IMR-90 (cell line): ENCODE results near the gene CARS2. TPM values are rescaled to one million over a fixed set of nuclear protein-coding genes. Genes with fewer than 3 reads are reported as not detected.

Experiments used
- ATAC-seq: fragments of 200-7000 bp; cut with Tn5 transposase; 2 replicates; pipeline ENCODE4 v1.9.1; 2020; ENCODE audit warnings: low read depth, mild to moderate bottlenecking, moderate library complexity
- BruUV-seq: library from RNA; stranded (reverse); fragments of 400-500 nt; replicated peaks from 2 replicates; lab custom pipeline; 2021; lab: Mats Ljungman, UMichigan
- CTCF ChIA-PET: fragments of 300-600 bp; formaldehyde crosslinking; extraction: SDS; loops from one replicate; lab custom pipeline; 2021; ENCODE audit warnings: antibody characterized with exemption; lab: Yijun Ruan, JAX
- POLR2A ChIA-PET: fragments of 300-600 bp; sonication (Branson Sonifier 250); formaldehyde crosslinking; loops from one replicate; lab custom pipeline; 2022; ENCODE audit warnings: antibody characterized with exemption; ENCODE audit not compliant: unreplicated experiment; lab: Charles Lee
- DNase-seq: peaks from one replicate; pipeline ENCODE4 v3.0.0; 2013
- H2AFZ ChIP-seq: replicated peaks from 2 replicates; pipeline ENCODE3; 2013; ENCODE audit warnings: low read length, mild to moderate bottlenecking; ENCODE audit not compliant: poor library complexity
- H2AK5ac ChIP-seq: 2 replicates; pipeline ENCODE4 v1.6.1; 2013; ENCODE audit warnings: low read depth, low read length, inconsistent platforms
- H2AK9ac ChIP-seq: replicated peaks from 2 replicates; pipeline ENCODE3; 2013; ENCODE audit warnings: mild to moderate bottlenecking, low read depth, low read length, moderate library complexity; ENCODE audit not compliant: poor library complexity
- H2BK120ac ChIP-seq: 2 replicates; pipeline ENCODE4 v1.6.1; 2013; ENCODE audit warnings: low read depth, low read length, inconsistent platforms
- H2BK15ac ChIP-seq: 3 replicates; pipeline ENCODE4 v1.6.1; 2013; ENCODE audit warnings: low read depth, low read length, inconsistent platforms
- H2BK20ac ChIP-seq: 2 replicates; pipeline ENCODE4 v1.6.1; 2013; ENCODE audit warnings: low read depth, mild to moderate bottlenecking, inconsistent platforms, low read length, moderate library complexity
- H2BK5ac ChIP-seq: 2 replicates; pipeline ENCODE4 v1.6.1; 2013; ENCODE audit warnings: mild to moderate bottlenecking, low read depth, low read length, inconsistent platforms; ENCODE audit not compliant: poor library complexity, severe bottlenecking
- H3K14ac ChIP-seq: replicated peaks from 2 replicates; pipeline ENCODE4 v1.6.1; 2013; ENCODE audit warnings: low read depth, low read length, inconsistent platforms
- H3K18ac ChIP-seq: 2 replicates; pipeline ENCODE4 v1.6.1; 2013; ENCODE audit warnings: low read depth, low read length, control low read depth
- H3K23ac ChIP-seq: 2 replicates; pipeline ENCODE4 v1.6.1; 2013; ENCODE audit warnings: low read depth, low read length, inconsistent platforms
- H3K27ac ChIP-seq: 2 replicates; pipeline ENCODE4 v1.5.1; 2013; ENCODE audit warnings: mild to moderate bottlenecking, control low read depth, low read length; ENCODE audit not compliant: insufficient read depth
- H3K27me3 ChIP-seq: 2 replicates; pipeline ENCODE4 v1.6.1; 2013; ENCODE audit warnings: low read length; ENCODE audit not compliant: control insufficient read depth, insufficient read depth
- H3K36me3 ChIP-seq: 2 replicates; pipeline ENCODE4 v1.6.1; 2013; ENCODE audit warnings: low read length, mixed read lengths; ENCODE audit not compliant: control insufficient read depth, insufficient read depth
- H3K4ac ChIP-seq: 2 replicates; pipeline ENCODE4 v1.6.1; 2013; ENCODE audit warnings: low read depth, low read length, inconsistent platforms
- H3K4me1 ChIP-seq: 2 replicates; pipeline ENCODE4 v1.6.1; 2013; ENCODE audit warnings: low read length, mixed read lengths; ENCODE audit not compliant: control insufficient read depth, insufficient read depth
- H3K4me2 ChIP-seq: 2 replicates; pipeline ENCODE4 v1.6.1; 2013; ENCODE audit warnings: low read depth, mild to moderate bottlenecking, control low read depth, low read length, moderate library complexity
- H3K4me3 ChIP-seq: 2 replicates; pipeline ENCODE4 v1.5.1; 2013; ENCODE audit warnings: low read depth, mild to moderate bottlenecking, control low read depth, low read length, moderate library complexity; ENCODE audit not compliant: insufficient read depth
- H3K56ac ChIP-seq: 2 replicates; pipeline ENCODE4 v1.6.1; 2013; ENCODE audit warnings: low read length, inconsistent platforms; ENCODE audit not compliant: insufficient read depth; ENCODE audit errors: extremely low read depth
- H3K79me1 ChIP-seq, 2 experiments: 2 replicates each; pipeline ENCODE4 v1.6.1; 2013; ENCODE audit warnings: low read length in 2 of 2, inconsistent platforms in 1 of 2, low read depth in 1 of 2
- H3K9ac ChIP-seq: 2 replicates; pipeline ENCODE4 v1.6.1; 2013; ENCODE audit warnings: low read depth, low read length, control low read depth
- H3K9me1 ChIP-seq: 2 replicates; pipeline ENCODE4 v1.6.1; 2013; ENCODE audit warnings: low read length, inconsistent platforms; ENCODE audit not compliant: insufficient read depth
- H3K9me3 ChIP-seq: 2 replicates; pipeline ENCODE4 v1.6.1; 2013; ENCODE audit warnings: low read length; ENCODE audit not compliant: control insufficient read depth, insufficient read depth
- H4K20me1 ChIP-seq: 2 replicates; pipeline ENCODE4 v1.6.1; 2013; ENCODE audit warnings: low read length, inconsistent platforms; ENCODE audit not compliant: insufficient read depth
- H4K5ac ChIP-seq: 2 replicates; pipeline ENCODE4 v1.6.1; 2013; ENCODE audit warnings: mild to moderate bottlenecking, low read depth, low read length, control low read depth
- H4K8ac ChIP-seq, 2 experiments: 2 replicates each; pipeline ENCODE4 v1.6.1; 2013; ENCODE audit warnings: low read depth in 2 of 2, low read length in 2 of 2, control low read depth in 1 of 2, inconsistent platforms in 1 of 2
- H4K91ac ChIP-seq: 2 replicates; pipeline ENCODE4 v1.6.1; 2013; ENCODE audit warnings: low read depth, low read length, inconsistent platforms; ENCODE audit not compliant: insufficient read depth
- MAZ ChIP-seq: IDR thresholded peaks from 2 replicates; pipeline ENCODE4 v1.6.1; 2012; ENCODE audit warnings: low read depth, mild to moderate bottlenecking, low read length, improper control_type of control experiment, moderate library complexity, borderline replicate concordance
- RAD21 ChIP-seq: IDR thresholded peaks from 2 replicates; pipeline ENCODE4 v1.6.1; 2012; ENCODE audit warnings: low read length, improper control_type of control experiment
- SMC3 ChIP-seq: fragments of 150-350 bp; IDR thresholded peaks from 2 replicates; pipeline ENCODE4 v1.6.1; 2016; ENCODE audit warnings: low read depth, mild to moderate bottlenecking, antibody characterized with exemption, low read length, moderate library complexity
- WGBS, 2 experiments: methylation state at CpG; one replicate each; pipeline versions ENCODE4 v1.1.5 to v1.1.7; 2013; ENCODE audit warnings: missing lambda C conversion rate in 2 of 2; ENCODE audit not compliant: insufficient read length in 1 of 2; ENCODE audit errors: extremely low coverage in 2 of 2; 5-methylcytosine and 5-hydroxymethylcytosine counted together
- dilution Hi-C: fragments of 300-500 bp; cut with HindIII; formaldehyde crosslinking; loops from one replicate; pipeline ENCODE4 v1.14.3; 2018; ENCODE audit warnings: low sequenced_read_pairs; ENCODE audit not compliant: unreplicated experiment
- in situ Hi-C: fragments of 300-500 bp; cut with MboI; formaldehyde crosslinking; loops from 3 replicates; pipeline ENCODE4 v1.14.3; 2019; ENCODE audit warnings: low sequenced_read_pairs, inconsistent platforms, mixed read lengths
- intact Hi-C: fragments of 100-400 bp; cut with micrococcal nuclease; formaldehyde crosslinking; loops from 2 replicates; pipeline ENCODE4 v1.10.0; 2022
- polyA plus RNA-seq, 3 experiments: library from polyadenylated mRNA; depleted of rRNA; stranded (reverse); fragments of >200 nt; gene quantifications; 2 replicates each; pipeline ENCODE4 v1.2.3, GENCODE V29; 2012; ENCODE audit warnings: low replicate concordance in 1 of 3
- total RNA-seq: library from RNA; depleted of rRNA; stranded (reverse); fragments of >200 nt; gene quantifications from 2 replicates; pipeline ENCODE4 v1.2.3, GENCODE V29; 2012
- TF ChIP-seq, protein P1 (sequence below): conservative IDR thresholded peaks from 2 replicates; pipeline ENCODE4 v1.5.1; 2012; ENCODE audit warnings: mild to moderate bottlenecking, low read depth, low read length, improper control_type of control experiment

CARS2 gene
- total and polyA plus RNA-seq, 2 of the 4 experiments (the other 2 are of a cell fraction): 76.2 to 76.4 TPM

DNA sequence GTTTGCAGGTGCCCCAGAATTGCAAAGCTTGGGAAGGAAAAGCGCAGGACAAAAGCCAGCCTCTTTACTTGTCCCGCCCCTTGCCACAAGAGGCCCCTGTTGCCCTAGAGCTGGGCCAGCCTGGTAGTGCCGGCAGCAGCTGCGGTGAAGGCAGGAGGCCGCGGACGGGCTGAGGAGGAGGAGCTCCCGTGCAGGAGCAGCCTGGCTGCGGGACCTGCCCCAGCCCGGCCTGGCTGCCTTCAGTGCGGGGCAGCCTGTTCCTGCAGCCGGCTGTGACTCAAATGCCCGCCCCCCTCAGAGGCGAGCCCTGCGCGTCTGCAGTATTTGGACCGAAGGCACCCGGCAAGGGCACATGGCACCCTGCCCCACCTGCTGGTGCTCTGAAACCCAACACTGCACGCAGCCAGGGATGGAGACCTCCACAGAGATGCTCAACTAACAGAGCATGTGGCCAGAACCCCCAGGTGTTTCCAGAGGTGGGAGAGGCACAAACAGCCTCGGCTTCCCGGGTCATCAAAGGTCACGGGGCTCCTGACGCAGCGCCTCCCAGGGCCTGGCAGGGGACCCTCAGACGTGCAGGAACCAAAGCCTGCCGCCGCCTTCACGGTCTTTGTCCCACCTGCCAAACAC is 60.9 kb downstream of the CARS2 start:
- H3K79me1 ChIP-seq: peaks cover 4 to 23% of the 10 kb centered on the region in 2 experiments; a peak in 3 of 4 replicates
- dilution Hi-C loops (no loop called here), in situ Hi-C loops (no loop called here), intact Hi-C loops (loop anchor here (1.0 kb wide), 1 partner anchor 171 kb away; no protein-coding TSS in a partner anchor)
- 14% methylated on average over 6 of the region's 28 CpGs; no CpG with 5 or more reads in 1 of the 2 experiments for WGBS, 2 experiments
- TF ChIP-seq RAD21: peak; percentile 36; the same call in 1 of the 2 replicates
- TF ChIP-seq, protein P1, sequence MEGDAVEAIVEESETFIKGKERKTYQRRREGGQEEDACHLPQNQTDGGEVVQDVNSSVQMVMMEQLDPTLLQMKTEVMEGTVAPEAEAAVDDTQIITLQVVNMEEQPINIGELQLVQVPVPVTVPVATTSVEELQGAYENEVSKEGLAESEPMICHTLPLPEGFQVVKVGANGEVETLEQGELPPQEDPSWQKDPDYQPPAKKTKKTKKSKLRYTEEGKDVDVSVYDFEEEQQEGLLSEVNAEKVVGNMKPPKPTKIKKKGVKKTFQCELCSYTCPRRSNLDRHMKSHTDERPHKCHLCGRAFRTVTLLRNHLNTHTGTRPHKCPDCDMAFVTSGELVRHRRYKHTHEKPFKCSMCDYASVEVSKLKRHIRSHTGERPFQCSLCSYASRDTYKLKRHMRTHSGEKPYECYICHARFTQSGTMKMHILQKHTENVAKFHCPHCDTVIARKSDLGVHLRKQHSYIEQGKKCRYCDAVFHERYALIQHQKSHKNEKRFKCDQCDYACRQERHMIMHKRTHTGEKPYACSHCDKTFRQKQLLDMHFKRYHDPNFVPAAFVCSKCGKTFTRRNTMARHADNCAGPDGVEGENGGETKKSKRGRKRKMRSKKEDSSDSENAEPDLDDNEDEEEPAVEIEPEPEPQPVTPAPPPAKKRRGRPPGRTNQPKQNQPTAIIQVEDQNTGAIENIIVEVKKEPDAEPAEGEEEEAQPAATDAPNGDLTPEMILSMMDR: peak; percentile 36
- no peak for TF ChIP-seq SMC3
- no peak for TF ChIP-seq MAZ
- CTCF ChIA-PET: interaction anchor here (1.4 to 2.0 kb wide), 2 partner anchors 39 to 174 kb away, joined by 4 to 6 read pairs; no protein-coding TSS in a partner anchor
- no peak overlapping the region for H3K4me3 ChIP-seq
- DNase-seq (peak; percentile 55), ATAC-seq (peak; percentile 82)
- peaks cover 53% of the 10 kb centered on the region for H3K36me3 ChIP-seq
- no peak overlapping the region for H2BK5ac ChIP-seq
- H2AFZ ChIP-seq: no peak overlapping the region
- H2BK20ac ChIP-seq: no peak overlapping the region
- BruUV-seq: no TSS peak
- H3K23ac ChIP-seq: no peak overlapping the region
- H2BK120ac ChIP-seq: no peak overlapping the region
- H3K9me3 ChIP-seq: no peaks in the 10 kb centered on the region
- H3K18ac ChIP-seq: no peak overlapping the region
- H4K5ac ChIP-seq: no peak overlapping the region
- no peaks in the 10 kb centered on the region for H3K27me3 ChIP-seq
- H3K4me2 ChIP-seq: no peak overlapping the region
- H3K4me1 ChIP-seq: peaks cover 8% of the 10 kb centered on the region; the same call in 1 of the 2 replicates
- no peak overlapping the region for H3K9ac ChIP-seq
- H3K56ac ChIP-seq: no peak overlapping the region
- H4K20me1 ChIP-seq: peaks cover 16% of the 10 kb centered on the region
- H4K8ac ChIP-seq: no peak overlapping the region
- H2BK15ac ChIP-seq: no peak overlapping the region
- POLR2A ChIA-PET: no interaction called here
- no peak overlapping the region for H4K91ac ChIP-seq
- no peak overlapping the region for H3K27ac ChIP-seq
- H2AK9ac ChIP-seq: peak overlapping the region; percentile 66
- peaks cover 4% of the 10 kb centered on the region; the same call in 1 of the 2 replicates for H3K9me1 ChIP-seq
- H3K4ac ChIP-seq: no peak overlapping the region
- no peak overlapping the region for H3K14ac ChIP-seq
- H2AK5ac ChIP-seq: no peak overlapping the region
